ENCODE measurements around the gene CBLIF.
"Not testable (repeated sequence)": the region's sequence is repeated elsewhere in the genome, so short reads cannot be mapped to it uniquely, and the experiment has no call there.

CBLIF gene

GRCh38 chr11:59845399-59845798 lies at the start of gene CBLIF:
CBLIF (minus strand) TSS chr11:59845499; CDS start chr11:59845453, 46 bp downstream.
- DNase-seq = no peak

GRCh38 chr11:59894616-59895015 lies 49.3 kb upstream of the CBLIF start:
- DNase-seq = no peak

- DNase-seq = no peak
Observed at GRCh38 chr11:59891781-59892181, 46.5 kb upstream of the CBLIF start.

GRCh38 chr11:59887156-59887555 lies 41.9 kb upstream of the CBLIF start:
- DNase-seq = not testable (repeated sequence)

- no peak for DNase-seq
Observed at GRCh38 chr11:59883597-59883996, 38.3 kb upstream of the CBLIF start.

- no peak for DNase-seq
Observed at GRCh38 chr11:59879567-59879966, 34.3 kb upstream of the CBLIF start.

- no peak for DNase-seq
Observed at GRCh38 chr11:59878575-59878974, 33.3 kb upstream of the CBLIF start, which contains the start of gene OOSP3. OOSP3 (plus strand) TSS chr11:59878782; CDS start chr11:59878809, 27 bp downstream.

- no peak for DNase-seq
Observed at GRCh38 chr11:59877784-59878183, 32.5 kb upstream of the CBLIF start.

- DNase-seq = no peak
Observed at GRCh38 chr11:59877325-59877724, 32.0 kb upstream of the CBLIF start.

- DNase-seq = no peak
Observed at GRCh38 chr11:59875856-59876519, 30.7 kb upstream of the CBLIF start.

- no peak for DNase-seq
Observed at GRCh38 chr11:59872076-59872475, 26.8 kb upstream of the CBLIF start.

GRCh38 chr11:59867946-59868345 lies 22.6 kb upstream of the CBLIF start:
- no peak for DNase-seq

- no peak for DNase-seq
Observed at GRCh38 chr11:59866836-59867235, 21.5 kb upstream of the CBLIF start.

- no peak for DNase-seq
Observed at GRCh38 chr11:59866397-59866796, 21.1 kb upstream of the CBLIF start, which contains the start of gene TCN1. TCN1 (minus strand) TSS chr11:59866487; CDS start chr11:59866470, 17 bp downstream.

GRCh38 chr11:59865031-59865430 lies 19.7 kb upstream of the CBLIF start:
- no peak for DNase-seq

- DNase-seq = no peak
Observed at GRCh38 chr11:59862252-59862651, 17.0 kb upstream of the CBLIF start.

GRCh38 chr11:59859673-59860072 lies 14.4 kb upstream of the CBLIF start:
- no peak for DNase-seq

GRCh38 chr11:59857439-59858434 lies 12.4 kb upstream of the CBLIF start:
- DNase-seq = no peak

- DNase-seq = no peak
Observed at GRCh38 chr11:59854871-59855270, 9.6 kb upstream of the CBLIF start.

GRCh38 chr11:59851416-59851815 lies 6.1 kb upstream of the CBLIF start:
- DNase-seq = not testable (repeated sequence)

GRCh38 chr11:59849551-59849950 lies 4.3 kb upstream of the CBLIF start:
- not testable (repeated sequence) for DNase-seq

- DNase-seq = no peak
Observed at GRCh38 chr11:59849129-59849528, 3.8 kb upstream of the CBLIF start.

- not testable (repeated sequence) for DNase-seq
Observed at GRCh38 chr11:59848439-59848838, 3.1 kb upstream of the CBLIF start.

- no peak for DNase-seq
Observed at GRCh38 chr11:59847626-59848025, 2.3 kb upstream of the CBLIF start.

Measured in NCI-H446 treated with DMSO at 0.1 percent for 48 hours (cell line).